HepG2 (cell line): Measurements from ENCODE around the gene PACSIN1. TPM values are rescaled to one million over a fixed set of nuclear protein-coding genes. Genes with fewer than 3 reads are reported as not detected.

Experiments used
- ATAC-seq: fragments of 200-7000 bp; cut with Tn5 transposase; 3 replicates; pipeline ENCODE4 v1.9.1; 2020; ENCODE audit warnings: mild to moderate bottlenecking, moderate library complexity
- BruUV-seq: library from RNA; stranded (reverse); fragments of 400-500 nt; replicated peaks from 2 replicates; lab custom pipeline; 2021; lab: Mats Ljungman, UMichigan
- CTCF ChIA-PET: fragments of 300-600 bp; formaldehyde crosslinking; extraction: SDS; loops from one replicate; lab custom pipeline; 2021; ENCODE audit warnings: low total read pairs, inconsistent platforms, low intra/inter-chr PET ratio; lab: Yijun Ruan, JAX
- POLR2A ChIA-PET: fragments of 350-600 bp; sonication (Branson Sonifier 250); formaldehyde crosslinking; loops from one replicate; lab custom pipeline; 2020; ENCODE audit warnings: antibody characterized with exemption, inconsistent platforms; lab: Yijun Ruan, JAX
- DNase-seq: peaks from one replicate; pipeline ENCODE4 v3.0.0-alpha.2; 2015; ENCODE audit warnings: low spot score
- FAIRE-seq: peaks from 3 replicates; lab custom pipeline; 2011; peaks lifted over from hg19 to GRCh38; lab: Jason Lieb, UNC
- H2AFZ ChIP-seq: one replicate; pipeline ENCODE4 v1.6.1; 2011; ENCODE audit warnings: low read length, inconsistent platforms
- H3K27ac ChIP-seq: fragments of 300-600 bp; 3 replicates; pipeline ENCODE4 v1.8.0; 2011; ENCODE audit warnings: mixed run types, mild to moderate bottlenecking, mixed read lengths, low read length, inconsistent platforms; ENCODE audit not compliant: insufficient read depth; ENCODE audit errors: extremely low read length
- H3K27me3 ChIP-seq, 2 experiments: fragments of 200-600 bp in 1 of 2; 2 replicates in 1 of 2; 3 replicates in 1 of 2; pipeline versions ENCODE4 v1.6.0 to v1.8.0; 2011; ENCODE audit warnings: low read length in 2 of 2, mild to moderate bottlenecking in 2 of 2, moderate library complexity in 2 of 2, inconsistent platforms in 1 of 2; ENCODE audit not compliant: insufficient read depth in 2 of 2, control insufficient read depth in 1 of 2
- H3K36me3 ChIP-seq, 2 experiments: fragments of 200-600 bp in 1 of 2; replicated peaks in 1 of 2; 2 replicates in 1 of 2; 3 replicates in 1 of 2; pipeline versions ENCODE4 v1.5.1 to v1.8.0; 2011; ENCODE audit warnings: low read length in 2 of 2, inconsistent platforms in 1 of 2; ENCODE audit not compliant: insufficient read depth in 2 of 2, control insufficient read depth in 1 of 2
- H3K4me1 ChIP-seq: 2 replicates; pipeline ENCODE4 v1.5.1; 2012; ENCODE audit warnings: low read length, inconsistent platforms; ENCODE audit not compliant: insufficient read depth
- H3K4me2 ChIP-seq: 2 replicates; pipeline ENCODE4 v1.6.0; 2011; ENCODE audit warnings: low read depth, low read length, inconsistent platforms
- H3K4me3 ChIP-seq, 3 experiments: fragments of 200-600 bp in 1 of 3; sonication (generic), shearing (Covaris generic) in 1 of 3; replicated peaks in 1 of 3; 2 replicates each; pipeline ENCODE4 v1.5.1; 2011 to 2016; ENCODE audit warnings: low read length in 3 of 3, inconsistent platforms in 2 of 3, low read depth in 2 of 3, mild to moderate bottlenecking in 2 of 3, control low read depth in 1 of 3, mixed read lengths in 1 of 3; ENCODE audit not compliant: insufficient read depth in 1 of 3
- H3K79me2 ChIP-seq: one replicate; pipeline ENCODE4 v1.6.1; 2011; ENCODE audit warnings: low read length, inconsistent platforms; ENCODE audit not compliant: insufficient read depth
- H3K9ac ChIP-seq: 2 replicates; pipeline ENCODE4 v1.6.0; 2011; ENCODE audit warnings: mild to moderate bottlenecking, low read depth, low read length, inconsistent platforms; ENCODE audit not compliant: insufficient read depth
- H3K9me3 ChIP-seq: 2 replicates; pipeline ENCODE4 v1.5.1; 2012; ENCODE audit warnings: mild to moderate bottlenecking, low read length
- H4K20me1 ChIP-seq: 2 replicates; pipeline ENCODE4 v1.6.0; 2011; ENCODE audit warnings: inconsistent platforms, mild to moderate bottlenecking, low read length, moderate library complexity; ENCODE audit not compliant: insufficient read depth
- ARHGAP35 ChIP-seq: sonication (generic); formaldehyde crosslinking; IDR thresholded peaks from 2 replicates; pipeline ENCODE4 v1.9.0; 2022; ENCODE audit warnings: mild to moderate bottlenecking, inconsistent platforms, moderate library complexity, missing genetic modification reagents, borderline replicate concordance
- GPBP1L1 ChIP-seq: sonication (generic); formaldehyde crosslinking; IDR thresholded peaks from 2 replicates; pipeline ENCODE4 v1.5.0; 2020; ENCODE audit warnings: mild to moderate bottlenecking, missing genetic modification reagents
- IKZF1 ChIP-seq: fragments of 450-650 bp; IDR thresholded peaks from 2 replicates; pipeline ENCODE4 v1.7.1; 2016
- KAT2B ChIP-seq: fragments of 150-350 bp; IDR thresholded peaks from 2 replicates; pipeline ENCODE4 v1.6.1; 2014; ENCODE audit warnings: low read depth, low read length, borderline replicate concordance
- KDM4B ChIP-seq: sonication (generic); formaldehyde crosslinking; IDR thresholded peaks from 2 replicates; pipeline ENCODE4 v1.4.0; 2020; ENCODE audit warnings: missing genetic modification reagents
- MAFF ChIP-seq: IDR thresholded peaks from 2 replicates; pipeline ENCODE4 v1.6.1; 2011; ENCODE audit warnings: low read depth, low read length, improper control_type of control experiment
- MXD3 ChIP-seq: IDR thresholded peaks from 2 replicates; pipeline ENCODE4 v1.6.1; 2016; ENCODE audit warnings: mild to moderate bottlenecking, missing biosample characterization, missing genetic modification reagents
- NFATC3 ChIP-seq: sonication (generic); formaldehyde crosslinking; IDR thresholded peaks from 2 replicates; pipeline ENCODE4 v1.5.1; 2020; ENCODE audit warnings: mild to moderate bottlenecking, missing genetic modification reagents
- SMAD1 ChIP-seq: sonication (generic); formaldehyde crosslinking; IDR thresholded peaks from 2 replicates; pipeline ENCODE4 v1.4.0; 2020; ENCODE audit warnings: missing genetic modification reagents, low read depth, mild to moderate bottlenecking, borderline replicate concordance
- TEAD2 ChIP-seq: sonication (generic); formaldehyde crosslinking; IDR thresholded peaks from 2 replicates; pipeline ENCODE4 v1.9.0; 2021; ENCODE audit warnings: missing genetic modification reagents
- TGIF2 ChIP-seq: IDR thresholded peaks from 2 replicates; pipeline ENCODE4 v1.6.1; 2016; ENCODE audit warnings: control low read depth, missing compliant biosample characterization
- ZBTB21 ChIP-seq: sonication (generic); formaldehyde crosslinking; IDR thresholded peaks from 2 replicates; pipeline ENCODE4 v1.4.0; 2020; ENCODE audit warnings: missing genetic modification reagents
- ZHX2 ChIP-seq, 2 experiments: sonication (generic) in 1 of 2; formaldehyde crosslinking in 1 of 2; IDR thresholded peaks; 2 replicates each; pipeline versions ENCODE4 v1.6.1 to v1.9.0; 2014 to 2022; ENCODE audit warnings: antibody characterized with exemption in 1 of 2, borderline replicate concordance in 1 of 2, inconsistent platforms in 1 of 2, low read depth in 1 of 2, missing genetic modification reagents in 1 of 2
- ZIK1 ChIP-seq: sonication (generic); formaldehyde crosslinking; IDR thresholded peaks from 2 replicates; pipeline ENCODE4 v1.5.0; 2020; ENCODE audit warnings: mild to moderate bottlenecking, low read depth, missing genetic modification reagents, borderline replicate concordance
- ZNF605 ChIP-seq: sonication (generic); formaldehyde crosslinking; IDR thresholded peaks from 2 replicates; pipeline ENCODE4 v1.8.0; 2022; ENCODE audit warnings: mild to moderate bottlenecking, missing genetic modification reagents
- WGBS: methylation state at CpG from one replicate; pipeline ENCODE4 v1.1.6; 2017; ENCODE audit warnings: low lambda C conversion rate; 5-methylcytosine and 5-hydroxymethylcytosine counted together
- in situ Hi-C: cut with HindIII; loops from 2 replicates; pipeline ENCODE4 v1.10.0; 2017; ENCODE audit warnings: low pct_unique_long_range_greater_than_20kb; ENCODE audit not compliant: extremely low pct_ligation_motif_present
- intact Hi-C: fragments of 100-400 bp; cut with micrococcal nuclease; formaldehyde crosslinking; loops from one replicate; pipeline ENCODE4 v1.10.0; 2022; ENCODE audit not compliant: unreplicated experiment
- polyA plus RNA-seq, 8 experiments: library from polyadenylated mRNA; depleted of rRNA in 3 of 8; stranded (reverse) in 7 of 8; unstranded in 1 of 8; fragments of >200 nt; fragmentation: Illumina TruSeq in 4 of 8; extraction: Trizol in 4 of 8; gene quantifications; 2 replicates each; pipeline versions ENCODE4 v1.2.1 to v1.2.3, GENCODE V29; 2011 to 2016; ENCODE audit warnings: low read depth in 4 of 8, missing spikeins in 1 of 8, mixed read lengths in 1 of 8; ENCODE audit not compliant: insufficient read depth in 1 of 8
- total RNA-seq, 5 experiments: library from RNA; depleted of rRNA; stranded (reverse); fragments of >200 nt; fragmentation: Illumina TruSeq; extraction: Trizol; gene quantifications; 2 replicates each; pipeline ENCODE4 v1.2.3, GENCODE V29; 2016; ENCODE audit warnings: low read depth in 1 of 5

PACSIN1 gene
- total and polyA plus RNA-seq, 2 of the 13 experiments (the other 11 are each of a cell fraction or from before 2014, with no cell fraction given) = not detected

- TF ChIP-seq SMAD1 (CRISPR knock-in tag) (no peak), MXD3 (CRISPR knock-in tag) (no peak), ARHGAP35 (no peak), KDM4B (CRISPR knock-in tag) (no peak), ZNF605 (no peak), TEAD2 (CRISPR knock-in tag) (no peak), KAT2B (no peak), ZIK1 (CRISPR knock-in tag) (no peak), ZBTB21 (CRISPR knock-in tag) (no peak), TGIF2 (CRISPR knock-in tag) (no peak)
- TF ChIP-seq, all 625 proteins: peak for 0
Measured at GRCh38 chr6:34485321-34486060, 19.6 kb downstream of the PACSIN1 start (continued).

- no peaks in the 10 kb centered on the region for H4K20me1 ChIP-seq
- POLR2A ChIA-PET = no interaction called here
- intact Hi-C loops (no loop called here), in situ Hi-C loops (no loop called here)
- DNase-seq (no peak), FAIRE-seq (no peak), ATAC-seq (no peak)
- H2AFZ ChIP-seq = no peak overlapping the region
- H3K36me3 ChIP-seq = no peaks in the 10 kb centered on the region
- H3K4me3 ChIP-seq = no peak overlapping the region
- no TSS peak for BruUV-seq
- no peak overlapping the region for H3K4me2 ChIP-seq
- 21% methylated on average over 8 of the region's 8 CpGs for WGBS
- H3K79me2 ChIP-seq = no peaks in the 10 kb centered on the region
- TF ChIP-seq NFATC3 (CRISPR knock-in tag) = no peak
- no peak for TF ChIP-seq TGIF2 (CRISPR knock-in tag)
- no peak for TF ChIP-seq ZHX2 (IDR thresholded peaks at IDR 0.05; ENCODE audit: low read depth)
- TF ChIP-seq ZHX2 (CRISPR knock-in tag; IDR thresholded peaks at IDR 0.05; ENCODE audit: borderline replicate concordance) = no peak
- no peak for TF ChIP-seq MAFF
- TF ChIP-seq GPBP1L1 = no peak
- TF ChIP-seq IKZF1 = no peak
- CTCF ChIA-PET = no interaction called here
- peaks cover 8% of the 10 kb centered on the region; the same call in 1 of the 2 replicates for H3K4me1 ChIP-seq
- H3K27ac ChIP-seq = no peak overlapping the region
- H3K27me3 ChIP-seq = peaks cover 1 to 42% of the 10 kb centered on the region in 2 experiments; a peak in 3 of 5 replicates
- no peaks in the 10 kb centered on the region for H3K9me3 ChIP-seq
- H3K9ac ChIP-seq = no peak overlapping the region
Measured at GRCh38 chr6:34486106-34486740, 20.3 kb downstream of the PACSIN1 start.
